ENCODE measurements around the gene COL23A1. TPM values are rescaled to one million over a fixed set of nuclear protein-coding genes. Genes with fewer than 3 reads are reported as not detected.

Gene COL23A1
- polyA plus RNA-seq, 1 donor (not counting 4 experiments of a cell fraction or from before 2014, with no cell fraction given) = not detected

GRCh38 chr5:178432421-178433272 is 157.5 kb downstream of the COL23A1 start:
- no peak overlapping the region for H3K27ac ChIP-seq (ENCODE audit: control insufficient read depth, insufficient read depth, low read length)
- dilution Hi-C loops (cut with MboI; ENCODE audit: extremely low pct_ligation_motif_present, low sequenced_read_pairs) = no loop called here

GRCh38 chr5:178431782-178432165 is 158.4 kb downstream of the COL23A1 start:
- DNase-seq (ENCODE audit: low read depth, low spot score) (no peak), FAIRE-seq (no peak)
- H3K9ac ChIP-seq (ENCODE audit: control insufficient read depth, extremely low read depth, insufficient read depth, low read length) = no peak overlapping the region
- H4K20me1 ChIP-seq (ENCODE audit: control insufficient read depth, extremely low read depth, insufficient read depth, low read length) = no peaks in the 10 kb centered on the region
- no peak overlapping the region for H3K4me3 ChIP-seq (ENCODE audit: control insufficient read depth in 2 of 3, extremely low read depth in 1 of 3, insufficient read depth in 2 of 3, low read depth in 1 of 3, low read length in 3 of 3)
- no peak overlapping the region for H3K4me2 ChIP-seq (ENCODE audit: control insufficient read depth, extremely low read depth, insufficient read depth, low read depth, low read length)
- H3K36me3 ChIP-seq (ENCODE audit: control insufficient read depth in 2 of 2, extremely low read depth in 1 of 2, insufficient read depth in 2 of 2, low read length in 2 of 2) = no peaks in the 10 kb centered on the region
- no peaks in the 10 kb centered on the region for H3K9me3 ChIP-seq (ENCODE audit: control insufficient read depth, low read depth, low read length)
- no peaks in the 10 kb centered on the region for H3K79me2 ChIP-seq (ENCODE audit: control insufficient read depth, insufficient read depth, low read length)
- H3K9me1 ChIP-seq (ENCODE audit: control insufficient read depth, extremely low read depth, insufficient read depth, low read length) = no peaks in the 10 kb centered on the region
- no peak overlapping the region for H3K27ac ChIP-seq (ENCODE audit: control insufficient read depth, insufficient read depth, low read length)
- dilution Hi-C loops (cut with MboI; ENCODE audit: extremely low pct_ligation_motif_present, low sequenced_read_pairs) = no loop called here
- H3K27me3 ChIP-seq (ENCODE audit: control insufficient read depth, extremely low read depth, insufficient read depth, low read length) = no peaks in the 10 kb centered on the region
- peaks cover 2% of the 10 kb centered on the region for H3K4me1 ChIP-seq (ENCODE audit: control insufficient read depth, extremely low read depth, insufficient read depth, low read length)
- no peak overlapping the region for H2AFZ ChIP-seq (ENCODE audit: control insufficient read depth, low read length)
- TF ChIP-seq CTCF (optimal IDR thresholded peaks at IDR 0.05 in 1 of 3, IDR thresholded peaks at IDR 0.05 in 1 of 3, conservative IDR thresholded peaks at IDR 0.05 in 1 of 3; ENCODE audit: extremely low read depth in 1 of 3, insufficient read depth in 2 of 3, low read length in 3 of 3) (no peak), EZH2 (IDR thresholded peaks at IDR 0.05; ENCODE audit: low read length) (no peak)

More at GRCh38 chr5:178432421-178433272, 157.5 kb downstream of the COL23A1 start:
- Histone ChIP-seq H3K27me3 (ENCODE audit: control insufficient read depth, extremely low read depth, insufficient read depth, low read length) (no peaks in the 10 kb centered on the region), H3K4me3 (ENCODE audit: control insufficient read depth in 2 of 3, extremely low read depth in 1 of 3, insufficient read depth in 2 of 3, low read depth in 1 of 3, low read length in 3 of 3) (no peak overlapping the region), H2AFZ (ENCODE audit: control insufficient read depth, low read length) (no peak overlapping the region), H3K4me1 (ENCODE audit: control insufficient read depth, extremely low read depth, insufficient read depth, low read length) (peaks cover 2% of the 10 kb centered on the region), H3K79me2 (ENCODE audit: control insufficient read depth, insufficient read depth, low read length) (no peaks in the 10 kb centered on the region), H3K9me1 (ENCODE audit: control insufficient read depth, extremely low read depth, insufficient read depth, low read length) (no peaks in the 10 kb centered on the region), H3K9me3 (ENCODE audit: control insufficient read depth, low read depth, low read length) (no peaks in the 10 kb centered on the region), H3K36me3 (ENCODE audit: control insufficient read depth in 2 of 2, extremely low read depth in 1 of 2, insufficient read depth in 2 of 2, low read length in 2 of 2) (no peaks in the 10 kb centered on the region), H4K20me1 (ENCODE audit: control insufficient read depth, extremely low read depth, insufficient read depth, low read length) (no peaks in the 10 kb centered on the region), H3K4me2 (ENCODE audit: control insufficient read depth, extremely low read depth, insufficient read depth, low read depth, low read length) (no peak overlapping the region), H3K9ac (ENCODE audit: control insufficient read depth, extremely low read depth, insufficient read depth, low read length) (no peak overlapping the region)
- FAIRE-seq (no peak), DNase-seq (ENCODE audit: low read depth, low spot score) (no peak)
- TF ChIP-seq EZH2 (IDR thresholded peaks at IDR 0.05; ENCODE audit: low read length) (no peak), CTCF (optimal IDR thresholded peaks at IDR 0.05 in 1 of 3, IDR thresholded peaks at IDR 0.05 in 1 of 3, conservative IDR thresholded peaks at IDR 0.05 in 1 of 3; ENCODE audit: extremely low read depth in 1 of 3, insufficient read depth in 2 of 3, low read length in 3 of 3) (no peak)
